Gastrocnemius medialis (tissue), 4 donors: Measurements from ENCODE around the gene TRIP11.

Experiments used
- POLR2A ChIP-seq, 2 donors: fragments of 450-650 bp; IDR thresholded peaks; one replicate each; pipeline ENCODE4 v1.6.1; 2017; ENCODE audit warnings: antibody characterized with exemption in 2 of 2, mild to moderate bottlenecking in 2 of 2, moderate library complexity in 2 of 2
- TF ChIP-seq, protein P1 (sequence below), 5 experiments: fragments of 450-650 bp in 3 of 5; fragments of 200-600 bp in 2 of 5; sonication (generic) in 2 of 5; IDR thresholded peaks in 4 of 5; conservative IDR thresholded peaks in 1 of 5; 1 replicate in 4 of 5; 2 replicates in 1 of 5; pipeline ENCODE4 v1.5.1; 2016 to 2019; ENCODE audit warnings: antibody characterized with exemption in 5 of 5, mild to moderate bottlenecking in 3 of 5, moderate library complexity in 3 of 5

DNA sequence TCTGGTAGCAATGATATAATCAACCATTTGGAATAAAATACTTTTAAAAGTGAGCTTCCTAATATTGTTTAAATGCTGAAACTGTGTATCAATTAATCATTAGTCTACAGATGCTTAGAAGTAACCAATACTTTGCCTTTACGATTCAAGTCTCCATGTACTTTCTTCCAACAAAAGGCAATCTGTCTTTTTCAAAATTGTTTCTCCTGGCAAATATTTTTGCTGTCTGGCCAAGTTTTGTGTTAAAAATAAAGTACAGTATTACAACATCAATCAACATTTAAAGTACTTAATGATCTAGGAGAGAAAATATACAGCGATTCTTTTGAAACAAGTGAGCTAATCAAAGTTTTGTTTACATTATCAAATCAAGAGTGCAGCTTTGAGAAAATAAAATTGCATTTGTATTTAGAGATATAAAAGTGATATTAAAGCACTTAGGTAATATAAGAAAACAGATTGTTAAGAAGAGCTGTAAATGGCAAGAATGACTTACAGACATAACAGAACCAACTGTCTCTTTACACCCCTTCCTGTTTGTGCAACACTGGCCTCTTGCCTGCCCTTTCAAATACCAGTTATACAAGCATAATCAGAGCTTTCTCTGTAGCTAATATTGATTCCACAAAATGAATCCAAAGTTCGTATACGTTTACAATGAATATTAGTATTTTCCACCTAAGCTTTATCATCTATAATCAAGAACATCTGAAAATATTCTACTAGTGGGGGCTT lies 54.2 kb downstream of the TRIP11 start:
- TF ChIP-seq, protein P1, sequence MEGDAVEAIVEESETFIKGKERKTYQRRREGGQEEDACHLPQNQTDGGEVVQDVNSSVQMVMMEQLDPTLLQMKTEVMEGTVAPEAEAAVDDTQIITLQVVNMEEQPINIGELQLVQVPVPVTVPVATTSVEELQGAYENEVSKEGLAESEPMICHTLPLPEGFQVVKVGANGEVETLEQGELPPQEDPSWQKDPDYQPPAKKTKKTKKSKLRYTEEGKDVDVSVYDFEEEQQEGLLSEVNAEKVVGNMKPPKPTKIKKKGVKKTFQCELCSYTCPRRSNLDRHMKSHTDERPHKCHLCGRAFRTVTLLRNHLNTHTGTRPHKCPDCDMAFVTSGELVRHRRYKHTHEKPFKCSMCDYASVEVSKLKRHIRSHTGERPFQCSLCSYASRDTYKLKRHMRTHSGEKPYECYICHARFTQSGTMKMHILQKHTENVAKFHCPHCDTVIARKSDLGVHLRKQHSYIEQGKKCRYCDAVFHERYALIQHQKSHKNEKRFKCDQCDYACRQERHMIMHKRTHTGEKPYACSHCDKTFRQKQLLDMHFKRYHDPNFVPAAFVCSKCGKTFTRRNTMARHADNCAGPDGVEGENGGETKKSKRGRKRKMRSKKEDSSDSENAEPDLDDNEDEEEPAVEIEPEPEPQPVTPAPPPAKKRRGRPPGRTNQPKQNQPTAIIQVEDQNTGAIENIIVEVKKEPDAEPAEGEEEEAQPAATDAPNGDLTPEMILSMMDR (IDR thresholded peaks at IDR 0.05 in 4 of 5, conservative IDR thresholded peaks at IDR 0.05 in 1 of 5): no peak
- TF ChIP-seq POLR2A (IDR thresholded peaks at IDR 0.05): no peak
